ENCODE measurements around the gene CCM2.
"Not testable (repeated sequence)": the region's sequence is repeated elsewhere in the genome, so short reads cannot be mapped to it uniquely, and the experiment has no call there.

CCM2 gene

DNA sequence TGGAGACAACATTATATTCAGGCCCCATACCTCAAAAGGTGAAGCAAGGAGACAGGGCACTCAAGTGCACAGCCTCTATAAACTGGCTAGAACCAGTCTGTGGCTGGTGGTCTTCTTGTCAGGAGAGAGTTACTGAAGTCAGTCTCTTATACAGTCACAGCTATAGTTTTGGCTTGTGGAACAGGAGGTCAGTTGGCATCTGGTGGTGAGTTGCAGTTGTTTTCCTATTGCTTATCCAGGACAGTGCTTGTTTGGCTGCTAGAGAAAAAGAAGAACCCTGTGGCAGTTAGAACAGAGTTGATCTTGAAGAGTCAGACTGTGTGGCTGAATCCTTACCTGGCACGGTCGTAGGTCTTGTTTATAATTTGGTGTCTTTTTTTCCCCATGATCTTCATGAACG lies 17.3 kb downstream of the CCM2 start:
- H3K27ac ChIP-seq: no peak overlapping the region
- TF ChIP-seq, protein P1, sequence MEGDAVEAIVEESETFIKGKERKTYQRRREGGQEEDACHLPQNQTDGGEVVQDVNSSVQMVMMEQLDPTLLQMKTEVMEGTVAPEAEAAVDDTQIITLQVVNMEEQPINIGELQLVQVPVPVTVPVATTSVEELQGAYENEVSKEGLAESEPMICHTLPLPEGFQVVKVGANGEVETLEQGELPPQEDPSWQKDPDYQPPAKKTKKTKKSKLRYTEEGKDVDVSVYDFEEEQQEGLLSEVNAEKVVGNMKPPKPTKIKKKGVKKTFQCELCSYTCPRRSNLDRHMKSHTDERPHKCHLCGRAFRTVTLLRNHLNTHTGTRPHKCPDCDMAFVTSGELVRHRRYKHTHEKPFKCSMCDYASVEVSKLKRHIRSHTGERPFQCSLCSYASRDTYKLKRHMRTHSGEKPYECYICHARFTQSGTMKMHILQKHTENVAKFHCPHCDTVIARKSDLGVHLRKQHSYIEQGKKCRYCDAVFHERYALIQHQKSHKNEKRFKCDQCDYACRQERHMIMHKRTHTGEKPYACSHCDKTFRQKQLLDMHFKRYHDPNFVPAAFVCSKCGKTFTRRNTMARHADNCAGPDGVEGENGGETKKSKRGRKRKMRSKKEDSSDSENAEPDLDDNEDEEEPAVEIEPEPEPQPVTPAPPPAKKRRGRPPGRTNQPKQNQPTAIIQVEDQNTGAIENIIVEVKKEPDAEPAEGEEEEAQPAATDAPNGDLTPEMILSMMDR (conservative IDR thresholded peaks at IDR 0.05): no peak

DNA sequence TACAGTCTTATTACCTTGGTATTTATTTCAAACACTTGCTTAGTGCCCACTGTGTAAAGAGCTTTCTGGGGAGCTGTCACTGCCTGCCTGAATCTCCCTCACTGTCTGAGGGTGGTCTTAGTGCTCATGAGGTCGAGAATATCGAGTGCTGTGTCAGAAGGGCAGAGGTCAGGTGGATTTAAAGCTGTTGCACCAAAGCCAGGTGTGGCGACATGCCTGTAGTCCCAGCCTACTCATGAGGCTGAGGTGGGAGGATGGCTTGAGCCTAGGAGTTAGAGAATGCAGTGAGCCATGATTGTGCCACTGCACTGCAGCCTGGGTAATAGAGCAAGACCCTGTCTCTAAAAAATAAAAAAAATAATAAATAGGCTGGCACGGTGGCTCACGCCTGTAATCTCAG lies 20.9 kb downstream of the CCM2 start:
- TF ChIP-seq, protein P1 (conservative IDR thresholded peaks at IDR 0.05): no peak
- H3K27ac ChIP-seq: no peak overlapping the region

DNA sequence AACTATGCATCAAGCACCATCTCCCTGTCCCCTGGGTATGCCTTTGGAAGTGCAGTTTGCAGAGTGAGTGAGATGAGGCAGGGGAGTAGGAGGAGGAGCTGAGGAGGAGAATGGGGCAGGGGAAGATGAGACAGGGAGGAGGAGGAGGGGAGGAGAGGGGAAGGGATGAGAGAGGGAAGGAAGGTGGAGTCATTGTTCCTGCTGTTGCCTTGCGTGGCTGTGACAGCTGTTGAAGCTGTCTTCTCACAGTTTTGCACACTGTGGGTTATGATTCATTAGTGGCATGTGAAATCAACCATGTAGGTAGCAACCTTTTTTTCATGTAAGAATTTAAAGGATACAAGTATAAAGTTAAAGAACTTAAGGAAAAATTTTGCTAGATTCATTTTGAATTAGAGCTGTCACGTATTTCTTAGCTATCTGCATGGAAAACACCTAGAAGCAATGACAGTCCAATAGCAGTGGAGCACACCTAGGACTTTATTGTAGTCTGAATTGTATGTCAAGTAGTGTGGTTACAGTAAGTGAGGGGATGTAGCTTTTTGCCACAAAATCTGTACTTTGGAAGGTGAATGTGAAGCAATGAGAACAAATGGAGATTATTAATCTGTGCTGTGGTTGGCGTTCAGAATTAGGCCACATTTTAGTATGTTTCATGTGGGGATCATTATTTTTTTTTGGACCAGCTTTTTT lies 21.7 kb downstream of the CCM2 start:
- H3K27ac ChIP-seq: no peak overlapping the region
- TF ChIP-seq, protein P1 (conservative IDR thresholded peaks at IDR 0.05): no peak

DNA sequence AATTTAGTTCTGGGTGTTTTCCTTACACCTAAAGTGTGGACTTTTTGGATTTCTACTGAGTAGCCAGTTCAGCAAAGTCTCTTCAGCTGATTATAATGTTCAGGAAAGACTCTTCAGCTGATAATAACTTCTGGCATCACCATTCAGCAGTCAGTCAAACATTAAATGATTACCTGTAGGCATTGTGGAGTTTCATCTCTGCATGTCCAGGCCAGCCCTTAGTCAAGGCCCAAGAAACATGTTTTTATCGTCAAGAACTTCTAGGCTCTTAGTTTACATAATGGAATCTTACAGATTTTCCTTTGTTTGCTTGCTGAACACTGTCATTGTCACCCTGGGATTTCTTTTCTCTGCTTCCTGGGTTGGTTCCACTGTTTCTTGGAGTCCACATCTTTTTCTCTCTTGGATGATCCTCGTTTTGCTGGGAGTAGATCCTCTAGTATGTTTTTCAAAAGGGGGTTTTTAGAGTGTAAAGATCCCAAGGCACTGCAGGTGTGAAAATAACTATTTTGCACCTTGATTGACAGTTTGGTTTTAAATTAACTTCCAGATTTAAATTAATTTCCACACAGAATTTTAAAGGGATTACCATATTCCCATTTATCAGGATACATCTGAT lies 24.2 kb downstream of the CCM2 start:
- TF ChIP-seq, protein P1 (conservative IDR thresholded peaks at IDR 0.05): no peak
- H3K27ac ChIP-seq: no peak overlapping the region

DNA sequence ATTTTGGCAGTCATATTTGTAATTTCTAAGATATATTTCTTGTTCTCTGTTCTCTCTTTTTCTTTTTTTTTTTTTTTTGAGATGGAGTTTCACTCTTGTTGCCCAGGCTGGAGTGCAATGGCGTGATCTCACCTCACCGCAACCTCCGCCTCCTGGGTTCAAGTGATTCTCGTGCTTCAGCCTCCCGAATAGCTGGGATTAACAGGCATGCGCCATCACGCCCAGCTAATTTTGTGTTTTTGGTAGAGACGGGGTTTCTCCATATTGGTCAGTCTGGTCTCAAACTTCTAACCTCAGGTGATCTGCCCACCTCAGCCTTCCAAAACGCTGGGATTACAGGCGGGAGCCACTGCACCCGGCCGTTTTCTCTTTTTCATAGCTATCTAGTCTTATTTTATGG lies 25.5 kb downstream of the CCM2 start:
- not testable (repeated sequence) for H3K27ac ChIP-seq

DNA sequence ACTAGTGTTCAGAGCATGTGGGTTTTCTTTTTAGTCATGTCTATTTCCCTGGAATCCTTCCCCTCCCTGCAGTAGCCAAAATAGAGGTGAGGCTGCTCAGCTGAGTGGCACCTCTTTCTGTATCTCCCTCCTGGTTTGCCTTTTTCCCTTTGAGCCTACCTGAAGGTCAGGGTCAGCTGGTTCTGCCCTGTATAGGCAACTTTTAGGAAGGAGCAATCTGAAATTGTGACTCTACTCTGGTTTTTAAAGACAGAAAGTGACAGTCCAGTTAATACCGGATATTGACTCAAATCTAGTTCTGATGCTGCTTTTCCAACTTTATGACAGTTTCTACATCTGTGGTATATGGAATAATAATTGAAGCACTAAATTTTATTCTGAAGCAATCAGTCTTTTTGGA lies 26.0 kb downstream of the CCM2 start:
- no peak overlapping the region for H3K27ac ChIP-seq
- TF ChIP-seq, protein P1 (conservative IDR thresholded peaks at IDR 0.05): no peak

DNA sequence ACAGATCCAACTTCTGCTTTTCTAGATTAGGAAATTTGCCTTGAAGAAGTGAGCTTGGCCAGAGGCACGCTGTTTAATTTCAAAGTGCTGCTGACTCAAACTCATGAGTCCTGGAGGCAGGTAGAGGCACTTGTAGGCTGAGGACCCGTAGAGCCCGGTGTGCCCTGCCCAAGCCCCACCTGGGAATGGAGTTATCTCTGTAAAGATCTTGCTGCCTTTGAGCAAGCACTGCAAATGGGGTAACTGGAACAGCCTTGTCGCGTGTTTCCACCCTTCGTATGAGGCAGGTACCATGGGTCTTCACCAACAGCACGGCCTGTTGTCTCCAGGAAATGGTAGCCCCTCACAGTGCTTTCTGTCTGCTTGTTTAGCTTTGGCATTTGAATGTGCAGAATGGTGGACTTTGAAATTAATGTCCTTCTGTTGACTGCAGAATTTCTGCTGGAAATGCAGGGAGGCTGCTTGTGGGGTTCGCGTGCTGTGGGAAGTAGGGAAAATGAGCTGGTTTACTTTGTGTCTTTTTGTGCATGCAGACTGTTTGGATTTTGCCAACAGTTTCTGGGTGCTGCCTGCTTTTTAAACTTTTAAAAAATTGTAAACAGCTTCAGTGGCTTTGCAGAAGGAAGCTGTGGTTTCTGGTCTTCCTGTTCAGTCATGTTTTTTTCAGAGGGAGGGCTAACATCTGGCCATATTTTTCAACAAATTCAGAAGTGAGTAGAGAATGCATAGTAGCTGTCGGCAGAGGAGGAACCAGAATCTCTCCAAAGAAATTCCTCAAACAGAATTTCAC lies 27.2 kb downstream of the CCM2 start:
- H3K27ac ChIP-seq: no peak overlapping the region
- TF ChIP-seq, protein P1 (conservative IDR thresholded peaks at IDR 0.05): no peak

DNA sequence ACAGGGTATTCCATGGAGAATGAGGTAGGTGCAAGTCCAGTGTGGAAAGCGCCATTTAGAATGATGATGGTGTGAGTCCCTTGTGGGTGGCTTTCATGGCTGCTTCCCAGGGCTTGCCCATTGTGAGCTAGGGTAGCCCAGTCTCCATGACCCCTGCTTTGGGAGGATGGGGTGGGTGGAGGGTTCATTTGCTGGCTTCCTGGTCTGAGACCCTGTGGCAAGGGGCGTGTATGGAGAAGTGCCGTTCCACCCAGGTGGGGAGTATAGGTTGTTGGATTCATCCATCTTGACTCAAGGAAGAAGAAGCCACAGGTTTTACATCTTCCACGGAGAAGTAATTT lies 27.7 kb downstream of the CCM2 start:
- TF ChIP-seq, protein P1 (conservative IDR thresholded peaks at IDR 0.05): no peak
- no peak overlapping the region for H3K27ac ChIP-seq

Data from VCaP (cell line).